Type B pancreatic cell (in vitro differentiated cells): ENCODE measurements around the gene GNAO1. TPM values are rescaled to one million over a fixed set of nuclear protein-coding genes. Genes with fewer than 3 reads are reported as not detected.

Source experiments
- DNase-seq: peaks from one replicate; pipeline ENCODE4 v3.0.0; 2021; ENCODE audit warnings: mixed read lengths; ENCODE audit not compliant: unreplicated experiment; ENCODE audit errors: extremely low spot score
- H3K27ac Mint-ChIP-seq: 2 replicates; pipeline ENCODE4 v1.8.0; 2021; ENCODE audit warnings: mild to moderate bottlenecking, mixed read lengths
- H3K27me3 Mint-ChIP-seq: 2 replicates; pipeline ENCODE4 v1.8.0; 2021; ENCODE audit warnings: mixed read lengths
- H3K36me3 Mint-ChIP-seq: 2 replicates; pipeline ENCODE4 v1.8.0; 2021; ENCODE audit warnings: mixed read lengths
- H3K4me1 Mint-ChIP-seq: one replicate; pipeline ENCODE4 v1.8.0; 2021; ENCODE audit warnings: mixed read lengths; ENCODE audit not compliant: unreplicated experiment
- H3K4me3 Mint-ChIP-seq: 2 replicates; pipeline ENCODE4 v1.8.0; 2021; ENCODE audit warnings: mild to moderate bottlenecking, mixed read lengths
- H3K9me3 Mint-ChIP-seq: 2 replicates; pipeline ENCODE4 v1.8.0; 2021; ENCODE audit warnings: mixed read lengths
- CTCF ChIP-seq: fragments of 200-600 bp; sonication (generic); conservative IDR thresholded peaks from 2 replicates; pipeline ENCODE4 v1.5.0; 2021; ENCODE audit warnings: antibody characterized with exemption, mild to moderate bottlenecking
- total RNA-seq: library from RNA; stranded (reverse); gene quantifications from 2 replicates; pipeline ENCODE4 v1.2.1, GENCODE V29; 2021; ENCODE audit warnings: low replicate concordance

GNAO1 gene
- total RNA-seq, 1 donor from 2014 or later, result 13.2 TPM

- peaks cover 8% of the 10 kb centered on the region for H3K4me1 Mint-ChIP-seq
- no peaks in the 10 kb centered on the region for H3K9me3 Mint-ChIP-seq
- no peaks in the 10 kb centered on the region for H3K36me3 Mint-ChIP-seq
- peak overlapping the region; percentile 56 for H3K27ac Mint-ChIP-seq
- no peak for DNase-seq
- peak overlapping the region; percentile 84 for H3K4me3 Mint-ChIP-seq
- TF ChIP-seq CTCF, result no peak
- peaks cover 82% of the 10 kb centered on the region for H3K27me3 Mint-ChIP-seq
These were observed 1.1 kb upstream of the GNAO1 start for GRCh38 chr16:56190048-56190676.

GRCh38 chr16:56190677-56191155 is 573 bp upstream of the GNAO1 start:
- Mint-ChIP-seq H3K27ac (no peak overlapping the region), H3K36me3 (no peaks in the 10 kb centered on the region), H3K9me3 (no peaks in the 10 kb centered on the region), H3K27me3 (peaks cover 83% of the 10 kb centered on the region), H3K4me3 (peak overlapping the region; percentile 84), H3K4me1 (peaks cover 8% of the 10 kb centered on the region)
- TF ChIP-seq CTCF, result no peak
- DNase-seq, result no peak

GRCh38 chr16:56191835-56192634 is 746 bp downstream of the GNAO1 start:
- Mint-ChIP-seq H3K9me3 (no peaks in the 10 kb centered on the region), H3K27ac (no peak overlapping the region), H3K4me1 (peaks cover 8% of the 10 kb centered on the region), H3K36me3 (no peaks in the 10 kb centered on the region), H3K4me3 (peak overlapping the region; percentile 85), H3K27me3 (peaks cover 82% of the 10 kb centered on the region)
- no peak for DNase-seq
- TF ChIP-seq CTCF, result no peak

GRCh38 chr16:56192635-56192945 is 1.3 kb downstream of the GNAO1 start:
- H3K9me3 Mint-ChIP-seq, result no peaks in the 10 kb centered on the region
- H3K36me3 Mint-ChIP-seq, result no peaks in the 10 kb centered on the region
- no peak for DNase-seq
- no peak for TF ChIP-seq CTCF
- no peak overlapping the region for H3K27ac Mint-ChIP-seq
- peaks cover 8% of the 10 kb centered on the region for H3K4me1 Mint-ChIP-seq
- peak overlapping the region; percentile 85 for H3K4me3 Mint-ChIP-seq
- H3K27me3 Mint-ChIP-seq, result peaks cover 85% of the 10 kb centered on the region

GRCh38 chr16:56192986-56193945 is 2.0 kb downstream of the GNAO1 start:
- no peak for DNase-seq

More at GRCh38 chr16:56192986-56193945, 2.0 kb downstream of the GNAO1 start:
- H3K4me1 Mint-ChIP-seq, result peaks cover 8% of the 10 kb centered on the region
- H3K27ac Mint-ChIP-seq, result no peak overlapping the region
- H3K36me3 Mint-ChIP-seq, result no peaks in the 10 kb centered on the region
- H3K9me3 Mint-ChIP-seq, result no peaks in the 10 kb centered on the region
- TF ChIP-seq CTCF, result no peak
- H3K27me3 Mint-ChIP-seq, result peaks cover 86% of the 10 kb centered on the region
- H3K4me3 Mint-ChIP-seq, result peak overlapping the region; percentile 85
